K562 (cell line): ENCODE results near the gene UNC80. TPM values are rescaled to one million over a fixed set of nuclear protein-coding genes. Genes with fewer than 3 reads are reported as not detected.

Source experiments
- ATAC-seq: fragments of 200-7000 bp; cut with Tn5 transposase; 3 replicates; pipeline ENCODE4 v1.9.1; 2020; ENCODE audit warnings: moderate library complexity
- BruUV-seq: library from RNA; stranded (reverse); fragments of 400-500 nt; replicated peaks from 2 replicates; lab custom pipeline; 2021; lab: Mats Ljungman, UMichigan
- CTCF ChIA-PET: fragments of 300-600 bp; formaldehyde crosslinking; extraction: SDS; loops from one replicate; lab custom pipeline; 2021; ENCODE audit warnings: low intra/inter-chr PET ratio; lab: Yijun Ruan, JAX
- POLR2A ChIA-PET: fragments of 300-600, 350-650 bp; sonication (Branson Sonifier 250); formaldehyde crosslinking; extraction: SDS; loops from one replicate; lab custom pipeline; 2021; ENCODE audit warnings: antibody characterized with exemption, inconsistent platforms; lab: Yijun Ruan, JAX
- DNase-seq, 4 experiments: peaks; one replicate each; pipeline versions ENCODE4 v3.0.0 to v3.0.0-alpha.2; 2011 to 2018; ENCODE audit warnings: low spot score in 3 of 4, mixed read lengths in 3 of 4; ENCODE audit errors: extremely low read depth in 1 of 4
- FAIRE-seq: peaks from 2 replicates; lab custom pipeline; 2011; peaks lifted over from hg19 to GRCh38; lab: Jason Lieb, UNC
- H2AFZ ChIP-seq: 2 replicates; pipeline ENCODE4 v1.6.0; 2011; ENCODE audit warnings: low read depth, low read length, control low read depth, inconsistent platforms
- H3K27ac ChIP-seq: fragments of 200-600 bp; 3 replicates; pipeline ENCODE4 v1.8.0; 2011; ENCODE audit warnings: low read depth, mild to moderate bottlenecking, control low read depth, inconsistent platforms, low read length, moderate library complexity, mixed read lengths; ENCODE audit errors: extremely low read depth
- H3K27me3 ChIP-seq, 2 experiments: fragments of 300-600 bp in 1 of 2; 2 replicates in 1 of 2; 3 replicates in 1 of 2; pipeline versions ENCODE4 v1.6.0 to v1.8.0; 2011; ENCODE audit warnings: inconsistent platforms in 2 of 2, low read length in 2 of 2, mild to moderate bottlenecking in 1 of 2, mixed read lengths in 1 of 2, moderate library complexity in 1 of 2; ENCODE audit not compliant: control insufficient read depth in 2 of 2, insufficient read depth in 2 of 2
- H3K36me3 ChIP-seq: fragments of 300-600 bp; 3 replicates; pipeline ENCODE4 v1.8.0; 2011; ENCODE audit warnings: mild to moderate bottlenecking, low read length, inconsistent platforms; ENCODE audit not compliant: control insufficient read depth, insufficient read depth
- H3K4me1 ChIP-seq, 2 experiments: fragments of 200-600 bp in 1 of 2; replicated peaks in 1 of 2; 2 replicates in 1 of 2; 3 replicates in 1 of 2; pipeline versions ENCODE4 v1.5.1 to v1.8.0; 2011; ENCODE audit warnings: inconsistent platforms in 2 of 2, low read length in 2 of 2, mild to moderate bottlenecking in 1 of 2, mixed read lengths in 1 of 2, moderate library complexity in 1 of 2; ENCODE audit not compliant: control insufficient read depth in 2 of 2, insufficient read depth in 2 of 2
- H3K4me2 ChIP-seq: 2 replicates; pipeline ENCODE4 v1.6.1; 2011; ENCODE audit warnings: low read length, control low read depth, inconsistent platforms, mixed read lengths; ENCODE audit not compliant: insufficient read depth
- H3K4me3 ChIP-seq: fragments of 200-600 bp; sonication (generic), shearing (Covaris generic); 2 replicates; pipeline ENCODE4 v1.5.1; 2016; ENCODE audit warnings: control low read depth, inconsistent platforms
- H3K79me2 ChIP-seq: fragments of 200-600 bp; 3 replicates; pipeline ENCODE4 v1.8.0; 2011; ENCODE audit warnings: low read length, inconsistent platforms; ENCODE audit not compliant: control insufficient read depth, insufficient read depth
- H3K9ac ChIP-seq, 2 experiments: 2 replicates each; pipeline versions ENCODE4 v1.6.0 to v1.6.1; 2011; ENCODE audit warnings: low read depth in 2 of 2, low read length in 2 of 2, control low read depth in 1 of 2, inconsistent platforms in 1 of 2, mild to moderate bottlenecking in 1 of 2, mixed read lengths in 1 of 2; ENCODE audit not compliant: insufficient read depth in 1 of 2
- H3K9me1 ChIP-seq: one replicate; pipeline ENCODE4 v1.6.0; 2011; ENCODE audit warnings: inconsistent platforms, mild to moderate bottlenecking, low read length, moderate library complexity; ENCODE audit not compliant: control insufficient read depth, insufficient read depth
- H3K9me3 ChIP-seq: replicated peaks from 2 replicates; pipeline ENCODE4 v1.5.1; 2011; ENCODE audit warnings: low read depth, low read length, inconsistent platforms; ENCODE audit not compliant: control insufficient read depth, insufficient read depth
- H4K20me1 ChIP-seq: replicated peaks from 2 replicates; pipeline ENCODE4 v1.6.1; 2011; ENCODE audit warnings: low read length, inconsistent platforms, mixed read lengths; ENCODE audit not compliant: control insufficient read depth, insufficient read depth
- BDP1 ChIP-seq: IDR thresholded peaks from 3 replicates; pipeline ENCODE4 v1.6.1; 2011; ENCODE audit not compliant: insufficient read length, insufficient read depth
- SIN3B ChIP-seq: fragments of 450-650 bp; IDR thresholded peaks from 2 replicates; pipeline ENCODE4 v1.6.1; 2017; ENCODE audit warnings: low read depth, mild to moderate bottlenecking, moderate library complexity
- ZBTB12 ChIP-seq: fragments of 250-450 bp; sonication (Bioruptor Pico); IDR thresholded peaks from 2 replicates; pipeline ENCODE4 v1.4.0; 2020
- ZBTB2 ChIP-seq: fragments of 450-650 bp; IDR thresholded peaks from 2 replicates; pipeline ENCODE4 v1.6.1; 2016; ENCODE audit warnings: antibody characterized with exemption
- ZNF395 ChIP-seq: fragments of 200-800 bp; sonication (Bioruptor generic); IDR thresholded peaks from 2 replicates; pipeline ENCODE4 v1.6.1; 2017; ENCODE audit warnings: missing genetic modification characterization, missing compliant biosample characterization
- WGBS: fragments of 100-300 bp; shearing (Covaris generic); methylation state at CpG from one replicate; pipeline ENCODE4 v1.1.6; 2016; ENCODE audit warnings: low coverage, mixed read lengths; ENCODE audit not compliant: insufficient coverage; ENCODE audit errors: missing lambda C conversion rate; 5-methylcytosine and 5-hydroxymethylcytosine counted together
- in situ Hi-C: fragments of 300-500 bp; cut with MboI; formaldehyde crosslinking; loops from 4 replicates; pipeline ENCODE4 v1.15.0; 2018; ENCODE audit warnings: inconsistent platforms, mixed read lengths
- intact Hi-C: fragments of 100-400 bp; cut with micrococcal nuclease; formaldehyde crosslinking; loops from 2 replicates; pipeline ENCODE4 v1.14.2; 2022
- polyA plus RNA-seq, 8 experiments: library from polyadenylated mRNA; depleted of rRNA in 4 of 8; stranded (reverse) in 5 of 8; unstranded in 3 of 8; fragments of >200 nt; fragmentation: Nextera tagmentation in 2 of 8; fragmentation: Illumina TruSeq in 1 of 8; extraction: Ambion mirVana in 2 of 8; extraction: Trizol in 1 of 8; gene quantifications; 2 replicates each; pipeline versions ENCODE4 v1.2.1 to v1.2.3, GENCODE V29; 2011 to 2014; ENCODE audit warnings: inconsistent platforms in 1 of 8, missing spikeins in 1 of 8
- total RNA-seq, 7 experiments: library from RNA; depleted of rRNA in 6 of 7; stranded (reverse); fragments of >200 nt in 6 of 7; fragmentation: Illumina TruSeq in 2 of 7; extraction: Trizol in 2 of 7; gene quantifications; 2 replicates each; pipeline versions ENCODE4 v1.2.1 to v1.2.3, GENCODE V29; 2011 to 2021; ENCODE audit warnings: low replicate concordance in 1 of 7

The UNC80 gene
- total and polyA plus RNA-seq, 9 of the 15 experiments (the other 6 are each of a cell fraction or from before 2014, with no cell fraction given) = under 0.01 to 0.04 (median 0.01) TPM; not detected in 5

GRCh38 chr2:209767316-209767715 is 4.3 kb upstream of the UNC80 start:
- Histone ChIP-seq H2AFZ (no peak overlapping the region), H3K9ac (no peak overlapping the region), H3K79me2 (no peaks in the 10 kb centered on the region), H3K27ac (no peak overlapping the region), H3K9me3 (no peaks in the 10 kb centered on the region), H4K20me1 (no peaks in the 10 kb centered on the region), H3K4me1 (peaks cover 0 to 7% of the 10 kb centered on the region in 2 experiments; a peak in 1 of 5 replicates), H3K27me3 (no peaks in the 10 kb centered on the region), H3K36me3 (no peaks in the 10 kb centered on the region), H3K4me2 (no peak overlapping the region), H3K4me3 (no peak overlapping the region), H3K9me1 (no peaks in the 10 kb centered on the region)
- CTCF ChIA-PET = no interaction called here
- ATAC-seq (no peak), DNase-seq (no peak), FAIRE-seq (no peak)
- POLR2A ChIA-PET = no interaction called here
- BruUV-seq = no TSS peak
- in situ Hi-C loops (no loop called here), intact Hi-C loops (no loop called here)
- no peak for TF ChIP-seq ZBTB12
- TF ChIP-seq BDP1 = no peak
- TF ChIP-seq ZBTB2 = no peak
- no peak for TF ChIP-seq SIN3B
- TF ChIP-seq ZNF395 (CRISPR knock-in tag) = no peak
- WGBS = 0% methylated on average over 2 of the region's 2 CpGs
